LNCAP (cell line): ENCODE results near the gene MAF.

Experiments used
- CTCF ChIP-seq: fragments of 450-650 bp; IDR thresholded peaks from 2 replicates; pipeline ENCODE4 v1.5.1; 2017; ENCODE audit warnings: mild to moderate bottlenecking

The MAF gene

GRCh38 chr16:79582789-79583188 is 17.7 kb downstream of the MAF start:
- no peak for TF ChIP-seq CTCF

GRCh38 chr16:79580453-79581191 is 19.9 kb downstream of the MAF start:
- TF ChIP-seq CTCF = no peak

GRCh38 chr16:79576602-79577001 is 23.9 kb downstream of the MAF start:
- no peak for TF ChIP-seq CTCF

GRCh38 chr16:79573884-79574283 is 26.7 kb downstream of the MAF start:
- no peak for TF ChIP-seq CTCF

GRCh38 chr16:79573071-79573470 is 27.5 kb downstream of the MAF start:
- no peak for TF ChIP-seq CTCF

GRCh38 chr16:79571903-79572535 is 28.5 kb downstream of the MAF start:
- TF ChIP-seq CTCF = no peak

- TF ChIP-seq CTCF = no peak
Observed at GRCh38 chr16:79571065-79571902, 29.3 kb downstream of the MAF start.
